Activated naive CD4-positive, alpha-beta T cell treated with anti-CD3 and anti-CD28 coated beads, Interleukin-2, amount 50 U/mL, for 16 hours (primary cell): ENCODE data around the gene SORCS2.

ENCODE experiments used
- DNase-seq: peaks from one replicate; pipeline ENCODE4 v3.0.0-alpha.2; 2020

Gene SORCS2

DNA sequence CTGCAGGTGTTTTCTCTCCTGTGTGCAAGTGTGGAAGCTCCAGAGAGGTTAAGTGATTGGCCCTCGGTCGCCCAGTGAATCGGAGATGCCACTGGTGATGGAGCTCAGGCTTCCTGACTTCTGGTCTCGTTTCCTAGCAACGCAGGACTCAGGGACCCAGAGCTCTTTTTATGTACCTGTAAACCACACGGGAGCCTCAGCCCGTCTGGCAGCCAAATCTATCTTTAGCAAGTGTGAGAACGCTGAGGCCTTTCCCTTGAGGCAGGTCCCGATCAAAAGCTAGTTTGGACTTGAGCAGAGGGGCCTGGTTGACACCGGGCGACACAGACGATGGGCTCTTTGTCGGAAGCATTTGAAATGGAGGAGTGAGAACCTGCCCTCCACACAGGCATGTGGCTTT is 116.8 kb downstream of the SORCS2 start:
- no peak for DNase-seq

DNA sequence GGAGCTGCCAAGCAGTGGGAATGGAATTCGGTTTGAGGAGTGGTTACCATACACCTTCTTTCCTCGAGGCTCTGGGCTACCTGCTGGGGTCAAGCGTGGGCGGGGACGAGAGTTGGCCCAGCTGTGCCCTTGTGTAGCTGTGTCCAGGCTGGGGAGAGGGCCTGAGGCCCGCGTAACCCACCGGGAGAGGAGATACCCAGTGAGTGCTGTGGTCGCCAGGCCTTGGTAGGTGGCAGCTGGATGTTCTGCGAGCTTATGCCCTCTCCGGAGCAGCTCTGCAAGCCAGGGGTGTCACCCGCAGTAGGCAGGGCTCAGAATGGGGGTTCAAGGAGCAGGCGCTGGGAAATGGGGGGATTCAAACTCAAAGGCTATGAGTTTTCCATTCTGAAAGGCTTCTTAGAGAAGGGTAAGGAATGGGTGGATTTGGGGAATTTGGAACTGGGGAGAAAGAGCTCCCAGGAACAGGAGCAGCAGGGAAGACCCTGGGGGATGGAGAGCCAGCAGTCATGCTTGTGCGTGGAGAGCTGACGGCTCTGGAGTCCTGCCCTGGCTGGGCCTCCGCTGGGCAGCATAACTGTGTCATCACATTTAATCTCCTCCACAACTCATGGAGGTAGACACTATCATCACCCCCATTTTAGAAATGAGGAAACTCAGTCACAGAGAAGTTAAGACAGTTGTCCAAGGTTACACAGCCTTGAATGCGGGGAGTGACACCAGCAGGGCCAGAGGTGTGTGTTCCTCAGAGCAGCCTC is 117.5 kb downstream of the SORCS2 start:
- no peak for DNase-seq

DNA sequence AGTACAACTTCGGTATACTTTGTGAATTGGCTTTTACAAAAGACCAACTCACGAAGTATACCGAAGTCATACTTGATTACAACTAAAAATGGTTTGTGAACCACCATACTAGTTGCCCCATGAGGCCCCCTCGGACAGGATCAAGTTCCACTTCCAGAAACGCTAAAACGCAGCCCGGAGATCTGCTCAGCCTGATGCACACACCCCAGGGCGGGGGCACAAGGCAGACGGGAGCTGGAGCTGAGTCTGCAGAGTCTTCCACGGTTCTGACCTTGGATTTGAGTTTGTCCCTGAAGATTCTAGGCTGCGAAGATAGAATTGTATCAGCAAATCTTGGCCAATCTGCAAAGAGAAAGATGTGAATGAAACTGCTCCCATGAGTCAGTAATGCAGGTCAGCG is 118.1 kb downstream of the SORCS2 start:
- DNase-seq, result no peak

DNA sequence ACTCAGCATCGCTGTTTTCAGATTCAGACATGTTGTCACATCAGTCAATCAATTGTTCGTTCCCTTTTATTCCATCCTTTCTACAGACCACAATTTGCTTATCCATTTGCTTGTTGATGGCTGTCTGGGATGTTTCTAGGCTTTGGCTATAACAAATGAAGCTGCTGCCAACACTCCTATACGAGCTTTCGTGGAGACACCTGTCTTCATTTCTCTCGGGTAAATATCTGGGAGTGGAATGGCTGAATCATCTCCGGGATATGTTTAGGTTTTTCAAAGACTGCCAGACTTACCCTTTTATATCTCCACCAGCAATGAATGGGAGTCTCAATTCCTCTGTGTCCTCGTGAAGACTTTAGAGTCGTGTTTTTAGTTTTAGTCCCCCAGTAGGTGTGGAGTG is 118.9 kb downstream of the SORCS2 start:
- DNase-seq, result no peak

DNA sequence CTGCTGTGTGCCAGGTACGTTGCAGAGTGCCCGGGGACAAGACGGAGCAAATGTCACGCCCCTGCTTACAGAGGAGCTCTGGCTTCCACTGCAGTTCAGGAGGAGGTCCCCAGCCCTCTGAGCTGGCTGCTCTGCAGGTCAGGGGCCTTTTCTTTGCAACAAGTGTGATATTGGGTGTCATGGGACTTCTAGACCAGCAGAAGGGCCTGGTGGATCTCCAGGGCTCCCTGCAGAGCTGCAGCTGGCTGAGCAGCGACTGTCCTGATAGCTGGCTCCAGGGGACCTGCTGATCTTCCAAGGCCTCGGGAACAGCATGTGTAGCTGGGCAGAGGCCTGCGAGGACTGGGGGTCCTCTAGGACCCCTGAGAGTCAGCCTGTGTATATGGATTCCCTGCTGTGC is 120.4 kb downstream of the SORCS2 start:
- no peak for DNase-seq

DNA sequence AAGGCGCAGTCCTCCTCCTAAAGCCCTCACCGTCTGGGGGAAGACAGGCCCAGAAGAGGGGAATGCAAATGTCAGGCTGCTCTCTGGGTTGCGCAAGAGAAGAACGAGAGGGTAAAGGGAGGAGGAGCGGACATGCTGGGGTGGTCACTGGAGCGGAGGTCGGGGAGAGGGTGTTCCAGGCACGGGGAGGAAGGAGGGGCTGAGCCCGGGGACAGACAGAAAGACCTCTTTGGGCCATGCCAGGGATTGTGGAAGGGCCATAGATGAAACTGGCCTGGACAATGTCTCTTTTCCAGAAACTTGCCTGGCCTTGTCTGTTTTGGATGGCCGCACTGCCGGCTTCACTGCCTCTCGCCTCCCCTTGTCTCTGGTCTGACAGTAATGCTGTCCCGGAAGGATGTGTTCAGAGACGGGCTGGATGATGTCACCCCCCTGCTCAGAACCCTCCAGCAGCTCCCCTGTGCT is 121.0 kb downstream of the SORCS2 start:
- no peak for DNase-seq

DNA sequence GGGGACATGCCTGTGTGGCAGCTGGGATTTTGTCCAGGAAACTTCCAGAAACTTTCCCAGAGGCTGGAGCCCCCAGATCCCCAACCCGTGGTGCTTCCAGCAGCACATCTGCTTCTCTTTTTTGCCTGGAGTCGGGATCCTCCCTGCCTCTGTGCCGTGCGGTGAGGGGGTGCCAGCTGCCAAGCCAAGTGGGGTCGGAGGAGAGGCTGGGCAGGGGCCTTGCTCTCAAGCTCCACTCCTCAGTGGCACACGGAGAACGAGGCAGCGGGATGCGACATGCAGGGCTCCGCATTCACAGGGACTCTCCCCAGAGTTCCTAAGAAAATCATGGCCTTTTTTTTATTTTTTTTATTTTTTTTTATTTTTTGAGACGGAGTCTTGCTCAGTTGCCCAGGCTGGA is 121.7 kb downstream of the SORCS2 start:
- DNase-seq, result no peak

DNA sequence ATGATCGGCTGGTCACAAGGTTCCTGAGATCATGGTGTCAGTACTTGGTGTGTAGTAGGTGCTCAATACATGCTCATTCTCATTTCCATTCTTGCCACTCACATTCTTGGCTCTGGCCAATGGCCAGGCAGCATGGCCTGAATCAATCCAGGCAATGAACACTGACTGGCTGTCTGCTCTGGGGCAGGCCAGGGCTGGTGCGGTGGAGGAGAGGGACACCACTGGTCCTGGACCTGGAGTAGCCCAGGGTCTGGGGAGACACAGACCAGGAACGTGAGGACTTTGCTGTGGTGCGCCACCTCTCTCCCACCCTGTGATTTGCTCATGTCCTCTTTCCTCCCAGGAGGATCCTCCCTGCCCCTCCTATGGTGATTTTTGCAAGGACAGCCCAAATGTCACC is 122.9 kb downstream of the SORCS2 start:
- no peak for DNase-seq

DNA sequence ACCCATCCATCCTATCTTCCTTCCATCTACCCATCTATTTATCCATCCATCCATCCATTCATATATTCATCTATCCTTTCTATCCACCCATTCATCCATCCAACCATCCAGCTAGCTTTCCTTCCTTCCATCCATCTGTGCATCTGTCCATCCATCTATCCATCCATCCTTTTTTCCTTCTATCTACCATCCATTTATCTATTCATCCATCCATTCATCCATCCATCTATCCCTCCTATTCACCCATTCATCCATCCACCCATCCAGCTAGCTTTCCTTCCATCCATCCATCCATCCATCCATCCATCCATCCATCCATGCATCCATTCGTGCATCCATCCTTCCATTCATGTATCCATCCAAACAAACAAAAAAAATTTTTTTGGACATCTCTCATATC is 123.6 kb downstream of the SORCS2 start:
- DNase-seq, result no peak

DNA sequence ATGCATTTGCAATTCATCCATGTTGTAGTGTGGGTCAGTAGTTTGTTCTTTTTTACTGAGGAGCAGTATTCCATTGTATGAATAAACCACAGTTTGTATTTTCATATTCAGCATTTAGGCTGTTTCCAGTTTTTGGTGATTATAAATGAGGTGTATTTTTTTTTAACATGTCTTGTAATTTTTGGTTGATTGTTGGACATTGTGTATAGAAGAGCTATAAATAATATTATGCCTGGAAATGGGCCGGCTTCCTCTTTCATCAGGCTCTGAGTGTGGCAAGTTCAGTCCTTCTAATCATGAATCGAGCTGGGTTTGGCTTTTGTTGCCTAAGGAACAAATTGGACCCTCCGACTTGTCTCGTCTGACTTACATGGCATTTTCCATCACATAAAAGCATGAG is 126.7 kb downstream of the SORCS2 start:
- no peak for DNase-seq

DNA sequence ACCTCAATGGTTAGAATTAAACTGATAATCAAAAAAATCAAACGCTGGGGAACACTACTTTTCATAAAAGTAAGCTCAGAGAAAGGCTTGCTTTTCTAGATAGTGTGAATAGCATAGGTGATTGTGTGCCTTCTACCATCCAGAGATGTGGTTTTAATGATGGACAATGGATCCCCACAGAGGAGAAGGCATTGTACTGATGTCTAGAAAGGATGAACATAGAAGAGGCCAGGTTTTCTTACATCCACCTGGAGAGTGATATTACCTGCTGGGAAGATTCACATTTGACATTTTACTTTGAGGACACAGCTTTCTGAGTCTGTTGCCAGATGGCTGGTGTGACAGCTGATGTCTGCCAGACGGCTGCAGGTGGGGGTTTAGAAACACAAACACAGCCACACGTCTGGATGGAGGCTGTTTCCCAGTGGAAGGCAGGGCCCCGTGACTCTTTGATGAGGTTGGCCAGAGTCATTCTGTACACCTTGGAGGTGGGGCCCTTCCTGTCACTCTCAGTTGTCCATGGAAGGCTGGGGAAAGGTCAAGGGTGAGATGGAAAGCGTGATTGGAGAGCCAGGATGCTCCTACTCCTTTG is 128.0 kb downstream of the SORCS2 start:
- no peak for DNase-seq

DNA sequence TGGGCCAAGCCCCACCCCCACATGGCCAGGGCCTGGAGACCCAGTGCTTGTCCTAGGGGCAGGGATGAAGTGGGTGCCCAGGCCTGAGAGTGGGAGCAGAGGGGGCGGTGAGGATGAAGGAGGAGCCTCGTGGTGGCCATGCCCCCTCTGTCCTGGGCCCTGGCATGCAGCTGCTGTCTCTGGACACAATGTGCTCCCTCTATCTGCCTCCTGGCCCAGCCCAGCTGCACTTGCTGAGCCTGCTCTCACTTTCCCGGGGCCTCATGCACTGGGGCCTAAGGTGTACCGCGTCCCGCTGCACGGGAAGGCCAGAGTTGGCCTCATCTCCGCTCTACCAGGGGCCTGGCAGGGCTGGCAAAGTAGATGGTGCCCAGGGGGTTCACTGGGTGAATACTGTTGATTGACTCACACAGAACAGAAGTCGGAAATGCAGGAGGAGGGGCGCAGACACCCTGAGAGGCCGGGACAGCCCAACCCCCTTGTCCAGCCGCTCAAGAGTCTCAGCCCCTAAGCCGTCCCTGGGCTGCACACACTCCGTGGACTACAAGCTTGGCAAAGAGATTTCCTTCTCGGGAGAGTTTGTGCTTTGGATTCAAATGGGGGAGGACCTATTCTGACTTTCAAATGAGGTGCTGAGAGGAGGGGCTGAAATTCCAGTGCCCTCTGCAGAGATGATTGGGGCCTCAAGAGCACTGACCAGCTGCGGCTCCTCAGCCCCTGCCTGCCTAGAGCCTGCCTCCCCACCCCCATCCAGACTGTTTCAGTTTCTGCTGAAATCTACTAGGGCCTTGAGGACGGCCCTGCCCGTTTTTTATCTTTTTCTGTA is 130.0 kb downstream of the SORCS2 start:
- no peak for DNase-seq

DNA sequence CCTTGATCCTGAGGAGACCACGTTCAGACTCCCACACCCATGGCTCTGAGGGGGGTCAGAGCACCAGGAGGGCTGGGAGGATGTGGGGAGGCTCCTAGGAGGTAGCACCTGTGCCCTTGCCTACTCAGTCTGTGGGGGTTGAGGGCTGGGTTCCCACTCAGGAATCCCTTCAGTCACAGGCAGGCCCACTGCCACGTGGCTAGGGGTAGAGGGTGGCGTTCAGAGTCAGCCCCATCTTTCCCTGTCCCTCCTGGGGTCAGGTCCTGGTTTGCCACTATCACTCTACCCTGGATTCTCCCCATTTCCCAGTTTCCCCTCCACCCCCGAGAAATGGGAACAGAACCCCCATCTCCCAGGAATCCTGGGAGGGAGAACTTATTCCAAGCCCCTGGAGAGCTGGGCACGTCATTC is 131.1 kb downstream of the SORCS2 start:
- no peak for DNase-seq

DNA sequence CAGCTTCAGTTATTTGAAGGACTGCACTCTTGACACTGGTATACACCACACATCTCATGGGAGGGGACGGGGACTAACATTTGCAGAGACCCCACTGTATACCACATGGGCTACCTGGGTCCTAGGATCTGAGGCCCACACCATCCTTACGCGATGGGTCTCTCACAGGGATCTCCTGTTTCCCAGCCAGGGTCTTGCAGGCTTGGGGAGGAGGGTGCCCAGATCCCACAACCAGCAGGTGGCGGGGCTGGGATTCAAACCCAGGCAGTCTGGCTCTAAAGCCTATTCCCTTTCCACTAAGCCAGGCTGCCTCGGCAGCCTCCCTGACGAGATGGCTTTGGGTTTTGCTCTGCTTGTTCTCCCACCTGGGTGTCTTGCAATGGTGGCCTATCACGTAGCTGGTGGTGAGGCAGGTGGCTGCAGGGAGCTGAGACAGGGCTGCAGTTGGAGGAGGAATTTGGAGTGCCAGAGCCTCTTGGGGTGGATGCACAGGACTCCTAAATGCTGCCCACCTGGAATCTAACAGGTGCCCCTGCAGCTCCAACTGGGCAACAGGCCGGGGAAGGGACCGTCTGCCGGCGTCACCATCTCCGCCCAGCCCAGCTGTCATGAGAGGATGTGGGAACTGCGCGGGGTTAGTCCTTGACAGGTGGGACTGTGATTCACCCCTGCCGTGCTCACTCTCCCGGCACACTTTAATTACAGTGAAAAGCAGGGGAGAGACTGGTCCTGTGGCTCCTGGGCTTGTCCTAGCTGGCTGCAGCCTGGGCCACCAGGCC is 131.7 kb downstream of the SORCS2 start:
- no peak for DNase-seq

DNA sequence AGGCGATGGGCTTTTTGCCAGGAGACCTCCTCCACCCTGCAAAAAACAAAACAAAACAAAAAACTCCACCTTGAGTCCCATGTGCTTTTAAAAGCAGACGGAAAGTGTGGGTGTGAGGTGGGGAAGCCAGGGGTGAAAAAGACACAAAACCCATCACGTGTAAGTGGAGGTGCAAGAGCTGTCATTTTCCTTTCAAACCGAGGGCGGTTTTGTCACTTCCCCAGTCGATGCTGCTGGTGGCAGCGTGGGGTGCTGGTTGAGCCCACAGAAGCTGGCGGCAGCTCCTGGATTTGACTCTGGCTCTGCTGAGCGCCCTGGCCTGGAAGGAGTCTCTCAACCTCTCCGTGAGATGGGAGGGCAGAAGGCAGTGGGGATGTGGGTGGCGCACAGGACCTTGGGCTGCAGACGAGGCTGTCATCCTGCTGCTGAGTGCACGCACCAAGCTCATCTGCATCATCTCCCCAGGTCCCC is 132.3 kb downstream of the SORCS2 start:
- DNase-seq, result no peak

DNA sequence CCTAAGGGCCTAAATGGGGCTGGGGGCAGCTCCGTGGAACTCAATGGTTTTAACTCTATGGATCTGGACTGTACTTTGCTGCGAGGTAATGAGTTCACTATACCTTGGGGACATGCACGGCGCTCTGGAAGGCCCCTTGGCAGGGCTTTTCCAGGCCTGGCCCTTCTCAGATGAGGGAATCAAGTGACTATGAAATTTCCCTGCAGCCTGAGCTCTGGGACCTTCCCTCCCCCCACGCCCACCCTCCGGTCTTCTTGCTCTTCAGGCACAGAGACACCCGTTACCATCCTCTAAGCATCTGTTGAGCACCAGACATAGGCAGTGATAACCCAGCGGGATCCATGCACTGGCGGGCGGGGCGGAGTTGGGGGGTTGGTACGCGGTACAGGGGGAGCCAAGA is 133.2 kb downstream of the SORCS2 start:
- DNase-seq, result no peak

DNA sequence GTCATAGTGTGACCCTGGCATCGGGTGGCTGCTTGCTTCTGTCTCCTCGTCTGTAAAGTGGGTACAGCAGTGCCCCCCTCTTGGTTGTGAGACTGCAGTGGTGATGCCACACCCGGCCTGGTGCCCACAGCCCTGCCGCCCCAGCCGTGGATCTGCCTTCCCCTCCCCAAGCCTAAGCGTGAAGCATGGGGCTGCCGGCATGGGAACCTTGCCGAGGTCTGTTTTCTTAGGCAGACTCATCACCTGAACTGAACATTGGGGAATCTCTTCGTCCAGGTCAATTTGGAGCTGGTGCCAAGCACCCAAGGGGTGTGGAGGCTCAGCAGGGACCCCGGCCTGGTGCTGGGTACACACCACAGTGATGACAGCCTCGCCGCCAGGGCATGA is 134.0 kb downstream of the SORCS2 start:
- no peak for DNase-seq

DNA sequence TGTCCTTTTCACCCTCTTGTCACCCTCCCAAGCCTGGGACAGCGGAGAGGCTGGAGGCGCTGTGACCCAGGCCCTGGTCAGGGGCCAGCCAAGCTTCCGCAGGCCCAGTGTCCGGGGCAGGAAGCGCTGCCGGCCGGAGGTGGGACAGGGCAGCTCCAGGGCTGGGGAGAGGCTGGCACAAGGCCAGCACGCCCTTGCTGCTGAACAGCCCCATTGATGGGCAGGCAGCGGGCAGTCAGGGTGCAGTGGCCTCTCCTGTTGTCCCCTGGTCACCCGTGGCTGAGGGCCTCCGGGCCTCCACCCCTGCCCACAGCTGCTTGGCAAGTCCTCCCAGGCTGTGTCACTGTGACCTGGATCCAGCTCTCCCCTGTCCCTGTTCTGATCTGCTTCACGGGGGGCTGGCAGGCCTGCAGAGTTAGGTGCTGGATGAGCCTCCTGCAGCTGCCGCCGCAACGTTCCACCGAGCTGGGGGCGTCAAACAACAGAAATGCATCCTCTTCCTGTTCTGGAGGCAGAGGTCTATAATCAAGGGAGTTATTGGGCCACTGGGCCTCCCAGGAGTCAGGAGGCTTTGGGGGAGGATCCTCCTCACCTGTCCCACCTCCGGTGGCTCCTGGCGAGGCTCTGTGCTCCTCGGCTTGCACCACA is 134.5 kb downstream of the SORCS2 start:
- DNase-seq, result no peak

DNA sequence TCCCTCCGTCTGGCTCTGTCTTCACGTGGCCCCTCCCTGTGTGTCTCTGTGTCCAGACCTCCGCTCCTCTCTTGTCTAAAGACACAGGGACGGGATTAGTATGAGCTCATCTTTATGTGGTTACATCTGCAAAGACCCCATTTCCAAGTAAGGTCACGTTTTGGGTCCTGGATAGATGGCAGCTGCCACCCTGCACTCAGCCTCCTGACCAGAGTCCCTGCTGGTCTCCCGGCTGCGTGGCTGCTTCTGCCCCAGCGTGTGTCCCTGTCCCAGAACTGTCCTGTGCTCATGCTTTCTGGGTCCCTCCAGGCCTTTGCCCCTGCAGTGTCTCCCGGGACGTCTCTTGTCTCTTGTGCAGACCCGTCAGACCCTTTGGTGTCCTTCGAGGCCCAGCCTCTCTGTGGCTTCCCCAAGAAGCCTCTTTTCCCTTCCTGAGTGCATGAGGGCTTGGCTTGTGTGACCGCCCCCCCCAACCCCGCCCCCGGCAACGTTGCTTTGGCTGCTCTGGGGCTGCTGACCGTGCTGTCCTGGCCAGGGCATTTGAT is 135.1 kb downstream of the SORCS2 start:
- DNase-seq, result no peak

DNA sequence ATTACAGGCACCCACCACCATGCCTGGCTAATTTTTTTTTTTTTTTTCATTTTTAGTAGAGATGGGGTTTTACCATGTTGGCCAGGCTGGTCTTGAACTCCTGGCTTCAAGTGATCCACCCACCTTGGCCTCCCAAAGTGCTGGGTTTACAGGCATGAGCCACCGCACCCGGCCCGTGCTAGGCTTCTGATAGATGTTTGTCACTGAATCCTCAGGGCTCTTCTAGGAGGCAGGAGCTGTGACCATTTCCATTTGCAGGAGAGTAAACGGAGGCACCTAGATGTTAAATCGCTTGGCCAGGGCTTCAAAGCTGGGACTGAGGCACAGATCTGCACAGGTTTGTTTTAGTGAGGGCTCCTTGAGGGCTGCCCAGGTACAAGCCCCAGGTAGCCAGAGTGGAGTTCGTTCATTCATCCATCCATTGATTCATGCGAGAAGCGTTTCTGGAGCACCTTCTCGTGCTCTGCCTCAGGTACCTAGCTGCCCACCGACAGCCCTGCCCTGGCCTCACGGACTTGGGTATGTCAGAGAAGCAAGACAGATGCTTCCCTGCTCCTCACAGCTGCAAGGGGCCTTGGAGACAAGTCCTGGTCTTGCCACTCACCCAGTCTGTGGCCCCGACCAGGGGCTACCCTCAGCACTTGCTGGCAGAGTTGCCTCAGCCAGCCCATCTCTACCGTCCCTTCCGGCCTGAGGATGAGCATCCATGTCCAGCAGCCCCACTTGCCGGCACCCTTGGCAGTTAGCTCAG is 136.0 kb downstream of the SORCS2 start:
- DNase-seq, result no peak

DNA sequence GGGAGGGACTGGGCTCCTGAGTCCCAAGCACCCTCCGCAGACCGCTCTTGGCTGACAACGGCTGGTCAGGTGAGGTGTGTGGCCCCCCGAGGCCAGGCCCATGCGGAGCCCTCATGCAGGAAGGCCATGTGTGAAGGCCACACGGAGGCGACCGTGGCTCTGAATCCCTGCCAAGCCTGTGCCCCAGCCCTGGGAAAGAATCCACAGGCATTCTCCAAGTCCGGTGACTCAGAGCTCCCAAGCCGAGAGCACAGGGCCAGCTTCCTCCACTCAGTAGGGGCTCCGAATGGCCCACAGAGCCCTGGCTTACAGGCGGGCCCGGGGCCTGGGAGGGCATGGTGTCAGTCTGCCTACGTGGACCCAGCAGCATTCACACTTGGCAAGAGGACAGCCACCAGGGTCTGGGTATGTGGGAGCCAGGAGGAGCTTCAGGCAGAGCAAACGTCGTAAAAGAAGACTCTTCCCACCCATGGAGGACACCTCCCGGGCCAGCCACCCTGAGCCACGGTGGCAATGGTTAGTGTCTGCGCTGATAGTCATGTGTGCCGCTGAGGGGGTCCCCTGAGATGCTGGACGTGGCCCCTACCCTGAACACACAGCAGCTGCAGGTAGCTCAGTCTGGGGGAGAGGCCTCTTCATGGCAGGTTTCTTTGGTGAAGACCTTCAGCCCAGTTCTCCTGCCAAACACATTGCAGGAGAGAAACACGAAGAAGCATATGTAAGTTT is 136.7 kb downstream of the SORCS2 start:
- no peak for DNase-seq
